Colonic mucosa (tissue), 4 donors: Measurements from ENCODE around the gene AOPEP. TPM values are rescaled to one million over a fixed set of nuclear protein-coding genes. Genes with fewer than 3 reads are reported as not detected.
A peak's percentile ranks its signal among the peaks of the same experiment; 100 is the strongest.

ENCODE experiments used
- DNase-seq: peaks from one replicate; pipeline ENCODE4 v3.0.0-alpha.2; 2020
- H3K27ac ChIP-seq: fragments of 200-600 bp; one replicate; pipeline ENCODE4 v1.8.0; 2021
- H3K27me3 ChIP-seq: fragments of 200-600 bp; one replicate; pipeline ENCODE4 v1.8.0; 2021
- H3K36me3 ChIP-seq: fragments of 200-600 bp; one replicate; pipeline ENCODE4 v1.8.0; 2021
- H3K4me1 ChIP-seq: fragments of 200-600 bp; one replicate; pipeline ENCODE4 v1.8.0; 2021; ENCODE audit warnings: mild to moderate bottlenecking
- H3K4me3 ChIP-seq: fragments of 200-600 bp; one replicate; pipeline ENCODE4 v1.8.0; 2021
- H3K9ac ChIP-seq, 2 donors: one replicate each; pipeline ENCODE4 v1.7.0; 2013; ENCODE audit warnings: control low read depth in 2 of 2, low read depth in 2 of 2, low read length in 2 of 2
- H3K9me3 ChIP-seq: fragments of 200-600 bp; one replicate; pipeline ENCODE4 v1.8.0; 2021
- CTCF ChIP-seq: fragments of 200-600 bp; IDR thresholded peaks from one replicate; pipeline ENCODE4 v1.8.0; 2022; ENCODE audit warnings: antibody characterized with exemption, mild to moderate bottlenecking
- intact Hi-C: fragments of 100-400 bp; cut with DNase I; formaldehyde crosslinking; loops from one replicate; pipeline ENCODE4 v1.14.1; 2022
- microRNA-seq: library from miRNA; unstranded; fragments of <30 nt; microRNA quantifications from one replicate; pipeline ENCODE4, GENCODE V29; 2019
- total RNA-seq, 2 donors: library from RNA; stranded (reverse); fragmentation: NEBNext Ultra II Directional in 1 of 2; extraction: Animal tissue kit (Norgen Biotek cat#: 25700) in 1 of 2; gene quantifications; one replicate each; pipeline ENCODE4 v1.2.1, GENCODE V29; 2021
- donor health status: healthy.
- donor health status: DM: no; HTN: no; CAD: no.
- donor health status: DM: no; HTN: no; CAD: no.

AOPEP gene
- total RNA-seq, 2 donors from 2014 or later = 38.4 to 43.2 TPM

GRCh38 chr9:95134457-95134881 is 408.0 kb downstream of the AOPEP start:
- intact Hi-C loops = no loop called here
- DNase-seq = peak; percentile 67
- H3K36me3 ChIP-seq = no peaks in the 10 kb centered on the region
- no peaks in the 10 kb centered on the region for H3K27me3 ChIP-seq
- H3K4me3 ChIP-seq = no peak overlapping the region
- no peak for TF ChIP-seq CTCF
- H3K27ac ChIP-seq = no peak overlapping the region
- no peaks in the 10 kb centered on the region for H3K9me3 ChIP-seq
- H3K4me1 ChIP-seq = peaks cover 4% of the 10 kb centered on the region
- H3K9ac ChIP-seq = peak overlapping the region in 1 of 2 donors; percentile 16

- Histone ChIP-seq H3K9me3 (no peaks in the 10 kb centered on the region), H3K36me3 (no peaks in the 10 kb centered on the region), H3K4me3 (no peak overlapping the region), H3K4me1 (peaks cover 4% of the 10 kb centered on the region), H3K9ac (no peak overlapping the region), H3K27ac (no peak overlapping the region), H3K27me3 (no peaks in the 10 kb centered on the region)
- no peak for DNase-seq
- no peak for TF ChIP-seq CTCF
- intact Hi-C loops = no loop called here
Observed at GRCh38 chr9:95135756-95136155, 409.3 kb downstream of the AOPEP start.

Small RNA genes lying within 50 kb of the gene (microRNA-seq; reads per million reads assigned to microRNA genes)
- gene MIR2278 (5.5 reads per million, percentile 1 among the genes with 10 or more reads in this experiment), gene MIR23B (66,135 reads per million, percentile 99 among the genes with 10 or more reads in this experiment), gene MIR24-1 (not detected), gene MIR27B (12,582 reads per million, percentile 94 among the genes with 10 or more reads in this experiment), gene MIR3074 (not detected), gene MIR6081 (not detected)

Other genes with a start within 250 kb of the AOPEP start
- 1 to 10 TPM; 2.1 to 2.5 TPM for gene PCAT7, start 171.6 kb upstream of the AOPEP start, total RNA-seq
- gene FBP2, start 132.9 kb upstream of the AOPEP start, total RNA-seq = not detected
- gene FBP1, start 87.2 kb upstream of the AOPEP start, total RNA-seq = 10 to 100 TPM; 43.8 to 51.4 TPM